Pulmonary artery endothelial cell (primary cell): Measurements from ENCODE around the gene BLCAP. TPM values are rescaled to one million over a fixed set of nuclear protein-coding genes. Genes with fewer than 3 reads are reported as not detected.

ENCODE experiments used
- DNase-seq: peaks from one replicate; pipeline ENCODE4 v3.0.0-alpha.2; 2011; ENCODE audit warnings: low read depth, low spot score
- total RNA-seq: library from RNA; depleted of rRNA; stranded (reverse); fragments of >200 nt; gene quantifications from 2 replicates; pipeline ENCODE4 v1.2.3, GENCODE V29; 2014

BLCAP gene
- total RNA-seq, 1 donor from 2014 or later: 36.8 TPM

- no peak for DNase-seq
These were observed 3.0 kb upstream of the BLCAP start for GRCh38 chr20:37530696-37531095.

GRCh38 chr20:37529968-37530600 is 2.4 kb upstream of the BLCAP start:
- DNase-seq: no peak

- DNase-seq: no peak
These were observed 1.7 kb upstream of the BLCAP start for GRCh38 chr20:37529214-37529967.

- no peak for DNase-seq
These were observed 954 bp upstream of the BLCAP start for GRCh38 chr20:37528446-37529213.

GRCh38 chr20:37526839-37527637 is 638 bp downstream of the BLCAP start:
- no peak for DNase-seq

GRCh38 chr20:37526238-37526838 is 1.3 kb downstream of the BLCAP start:
- peak; percentile 92 for DNase-seq

- DNase-seq: no peak
These were observed 1.9 kb downstream of the BLCAP start for GRCh38 chr20:37525810-37526209.

- DNase-seq: no peak
These were observed 2.6 kb downstream of the BLCAP start for GRCh38 chr20:37524859-37525708.

GRCh38 chr20:37523911-37524700 is 3.6 kb downstream of the BLCAP start:
- DNase-seq: no peak

- no peak for DNase-seq
These were observed 4.7 kb downstream of the BLCAP start for GRCh38 chr20:37523012-37523391.

- no peak for DNase-seq
These were observed 5.2 kb downstream of the BLCAP start for GRCh38 chr20:37522260-37523011.

- DNase-seq: no peak
These were observed 6.5 kb downstream of the BLCAP start, which contains the start of gene NNAT for GRCh38 chr20:37521061-37521771. Gene NNAT, plus strand, starts transcription at chr20:37521250. Its CDS starts 82 bp downstream, at chr20:37521332.

GRCh38 chr20:37520419-37520955 is 7.2 kb downstream of the BLCAP start:
- DNase-seq: no peak

- DNase-seq: no peak
These were observed 7.9 kb downstream of the BLCAP start for GRCh38 chr20:37519508-37520418.

GRCh38 chr20:37518606-37519507 is 8.8 kb downstream of the BLCAP start:
- DNase-seq: peak; percentile 64
